K562 (cell line): ENCODE data around the gene ZNRD2. TPM values are rescaled to one million over a fixed set of nuclear protein-coding genes. Genes with fewer than 3 reads are reported as not detected.

Source experiments
- BDP1 ChIP-seq: IDR thresholded peaks from 3 replicates; pipeline ENCODE4 v1.6.1; 2011; ENCODE audit not compliant: insufficient read length, insufficient read depth
- FOXA1 ChIP-seq: fragments of 450-650 bp; IDR thresholded peaks from 2 replicates; pipeline ENCODE4 v1.6.1; 2016; ENCODE audit warnings: mild to moderate bottlenecking, borderline replicate concordance
- GABPA ChIP-seq: fragments of 200-800 bp; sonication (Bioruptor generic); conservative IDR thresholded peaks from 2 replicates; pipeline ENCODE4 v1.6.1; 2016; ENCODE audit warnings: low read depth, missing genetic modification characterization, missing compliant biosample characterization
- KLF13 ChIP-seq: fragments of 450-650 bp; IDR thresholded peaks from 2 replicates; pipeline ENCODE4 v1.6.1; 2016; ENCODE audit warnings: missing genetic modification characterization, low read depth, mild to moderate bottlenecking, missing compliant biosample characterization, moderate library complexity, borderline replicate concordance
- KLF16 ChIP-seq: IDR thresholded peaks from 2 replicates; pipeline ENCODE4 v1.6.1; 2016; ENCODE audit warnings: antibody characterized with exemption
- MTA1 ChIP-seq: fragments of 450-650 bp; IDR thresholded peaks from 2 replicates; pipeline ENCODE4 v1.6.1; 2017; ENCODE audit warnings: borderline replicate concordance
- PCBP1 ChIP-seq: fragments of 200-400 bp; formaldehyde crosslinking; IDR thresholded peaks from 2 replicates; pipeline ENCODE4 v1.6.1; 2018; ENCODE audit warnings: mild to moderate bottlenecking, low read depth, low read length; ENCODE audit not compliant: poor library complexity, severe bottlenecking
- RBM25 ChIP-seq: fragments of 200-400 bp; formaldehyde crosslinking; IDR thresholded peaks from 2 replicates; pipeline ENCODE4 v1.6.1; 2018; ENCODE audit warnings: low read length, low read depth, moderate library complexity; ENCODE audit not compliant: severe bottlenecking
- SMAD4 ChIP-seq: fragments of 250-450 bp; sonication (Bioruptor Pico); conservative IDR thresholded peaks from 2 replicates; pipeline ENCODE4 v1.8.0; 2021; ENCODE audit warnings: inconsistent platforms, mild to moderate bottlenecking, moderate library complexity
- TAF1 ChIP-seq: IDR thresholded peaks from 2 replicates; pipeline ENCODE4 v1.6.1; 2011; ENCODE audit warnings: mild to moderate bottlenecking, low read length, moderate library complexity; ENCODE audit not compliant: insufficient read depth, control insufficient read depth, severe bottlenecking; ENCODE audit errors: extremely low read depth
- TAF9B ChIP-seq: fragments of 450-650 bp; IDR thresholded peaks from 2 replicates; pipeline ENCODE4 v1.6.1; 2018; ENCODE audit warnings: mild to moderate bottlenecking; ENCODE audit not compliant: partially characterized antibody
- ZC3H8 ChIP-seq: fragments of 450-650 bp; IDR thresholded peaks from 2 replicates; pipeline ENCODE4 v1.6.1; 2017
- ZNF197 ChIP-seq: fragments of 200-800 bp; sonication (Bioruptor generic); IDR thresholded peaks from 2 replicates; pipeline ENCODE4 v1.6.1; 2016; ENCODE audit warnings: low read depth, missing genetic modification characterization, missing compliant biosample characterization
- ZNF212 ChIP-seq: fragments of 450-650 bp; formaldehyde crosslinking; IDR thresholded peaks from 2 replicates; pipeline ENCODE4 v1.4.0; 2020; ENCODE audit warnings: mild to moderate bottlenecking
- ZNF551 ChIP-seq: fragments of 250-450 bp; sonication (Bioruptor Pico); IDR thresholded peaks from 2 replicates; pipeline ENCODE4 v1.5.0; 2021; ENCODE audit warnings: mild to moderate bottlenecking, moderate library complexity
- ZNF668 ChIP-seq: fragments of 250-450 bp; sonication (Bioruptor Pico); IDR thresholded peaks from 2 replicates; pipeline ENCODE4 v1.8.0; 2022; ENCODE audit warnings: mild to moderate bottlenecking, inconsistent platforms
- polyA plus RNA-seq, 8 experiments: library from polyadenylated mRNA; depleted of rRNA in 4 of 8; stranded (reverse) in 5 of 8; unstranded in 3 of 8; fragments of >200 nt; fragmentation: Nextera tagmentation in 2 of 8; fragmentation: Illumina TruSeq in 1 of 8; extraction: Ambion mirVana in 2 of 8; extraction: Trizol in 1 of 8; gene quantifications; 2 replicates each; pipeline versions ENCODE4 v1.2.1 to v1.2.3, GENCODE V29; 2011 to 2014; ENCODE audit warnings: inconsistent platforms in 1 of 8, missing spikeins in 1 of 8
- total RNA-seq, 7 experiments: library from RNA; depleted of rRNA in 6 of 7; stranded (reverse); fragments of >200 nt in 6 of 7; fragmentation: Illumina TruSeq in 2 of 7; extraction: Trizol in 2 of 7; gene quantifications; 2 replicates each; pipeline versions ENCODE4 v1.2.1 to v1.2.3, GENCODE V29; 2011 to 2021; ENCODE audit warnings: low replicate concordance in 1 of 7
- TF ChIP-seq, protein P1 (sequence below), 2 experiments: fragments of 450-650 bp in 1 of 2; IDR thresholded peaks; 2 replicates each; pipeline ENCODE4 v1.6.1; 2011 to 2017; ENCODE audit warnings: low read depth in 2 of 2, antibody characterized with exemption in 1 of 2, borderline replicate concordance in 1 of 2, low read length in 1 of 2, mild to moderate bottlenecking in 1 of 2, mixed read lengths in 1 of 2; ENCODE audit not compliant: control insufficient read depth in 1 of 2
- TF ChIP-seq, protein P2 (sequence below), 2 experiments: IDR thresholded peaks; 2 replicates each; pipeline ENCODE4 v1.6.1; 2011; ENCODE audit warnings: borderline replicate concordance in 1 of 2, control low read depth in 1 of 2, low read depth in 1 of 2, low read length in 1 of 2, mild to moderate bottlenecking in 1 of 2, mixed read lengths in 1 of 2, moderate library complexity in 1 of 2; ENCODE audit not compliant: insufficient read depth in 1 of 2, insufficient read length in 1 of 2, poor library complexity in 1 of 2, severe bottlenecking in 1 of 2; ENCODE audit errors: extremely low read depth in 1 of 2
- TF ChIP-seq, protein P3 (sequence below): fragments of 450-650 bp; formaldehyde crosslinking; conservative IDR thresholded peaks from 2 replicates; pipeline ENCODE4 v1.4.0; 2022; ENCODE audit warnings: mild to moderate bottlenecking, missing genetic modification characterization
- TF ChIP-seq, protein P4 (sequence below): fragments of 250-450 bp; sonication (Bioruptor Pico); IDR thresholded peaks from 2 replicates; pipeline ENCODE4 v1.4.0; 2020; ENCODE audit warnings: borderline replicate concordance

The ZNRD2 gene
- total and polyA plus RNA-seq, 9 of the 15 experiments (the other 6 are each of a cell fraction or from before 2014, with no cell fraction given): 13.4 to 129 (median 60.4) TPM

DNA sequence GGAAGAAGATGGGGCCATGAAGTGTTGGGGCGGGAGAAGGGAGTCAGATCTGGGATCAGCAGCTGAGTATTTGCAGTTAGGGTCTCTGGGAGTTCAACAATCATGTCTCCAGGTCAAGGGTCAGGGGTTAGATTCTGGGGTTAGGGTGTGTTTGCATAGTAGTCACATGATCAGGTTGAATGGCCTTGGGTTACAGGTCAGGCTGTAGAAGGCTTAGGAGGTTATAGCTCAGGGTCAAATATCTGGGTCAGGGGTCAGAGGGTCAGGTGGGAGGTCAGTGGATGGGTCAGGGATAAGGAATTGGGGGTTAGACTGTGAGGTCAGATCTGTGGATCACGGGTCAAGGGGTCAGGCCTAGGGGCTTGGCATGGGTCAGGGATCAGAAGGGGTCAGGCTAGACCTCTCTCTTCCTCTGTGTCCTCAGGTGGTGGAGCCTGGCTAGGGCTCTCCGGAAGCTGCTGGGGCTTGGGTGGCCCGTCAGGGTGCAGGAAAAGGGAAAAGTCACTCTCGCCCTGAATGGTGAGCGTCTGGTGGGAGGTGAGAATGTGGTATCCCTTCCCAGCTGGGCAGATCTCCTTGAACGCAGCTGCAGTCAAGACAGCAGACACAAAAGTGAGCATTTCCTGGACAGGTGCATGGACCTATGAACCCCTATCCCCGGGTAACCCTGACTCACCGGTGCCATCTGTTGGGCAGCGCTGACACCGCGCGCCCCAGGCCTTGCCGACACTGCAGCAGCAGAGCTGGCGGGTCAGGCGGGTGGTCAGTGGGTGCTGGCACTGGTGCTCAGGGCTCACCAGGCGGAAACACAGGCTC is 18.5 kb upstream of the ZNRD2 start (continued):
- TF ChIP-seq, protein P1, sequence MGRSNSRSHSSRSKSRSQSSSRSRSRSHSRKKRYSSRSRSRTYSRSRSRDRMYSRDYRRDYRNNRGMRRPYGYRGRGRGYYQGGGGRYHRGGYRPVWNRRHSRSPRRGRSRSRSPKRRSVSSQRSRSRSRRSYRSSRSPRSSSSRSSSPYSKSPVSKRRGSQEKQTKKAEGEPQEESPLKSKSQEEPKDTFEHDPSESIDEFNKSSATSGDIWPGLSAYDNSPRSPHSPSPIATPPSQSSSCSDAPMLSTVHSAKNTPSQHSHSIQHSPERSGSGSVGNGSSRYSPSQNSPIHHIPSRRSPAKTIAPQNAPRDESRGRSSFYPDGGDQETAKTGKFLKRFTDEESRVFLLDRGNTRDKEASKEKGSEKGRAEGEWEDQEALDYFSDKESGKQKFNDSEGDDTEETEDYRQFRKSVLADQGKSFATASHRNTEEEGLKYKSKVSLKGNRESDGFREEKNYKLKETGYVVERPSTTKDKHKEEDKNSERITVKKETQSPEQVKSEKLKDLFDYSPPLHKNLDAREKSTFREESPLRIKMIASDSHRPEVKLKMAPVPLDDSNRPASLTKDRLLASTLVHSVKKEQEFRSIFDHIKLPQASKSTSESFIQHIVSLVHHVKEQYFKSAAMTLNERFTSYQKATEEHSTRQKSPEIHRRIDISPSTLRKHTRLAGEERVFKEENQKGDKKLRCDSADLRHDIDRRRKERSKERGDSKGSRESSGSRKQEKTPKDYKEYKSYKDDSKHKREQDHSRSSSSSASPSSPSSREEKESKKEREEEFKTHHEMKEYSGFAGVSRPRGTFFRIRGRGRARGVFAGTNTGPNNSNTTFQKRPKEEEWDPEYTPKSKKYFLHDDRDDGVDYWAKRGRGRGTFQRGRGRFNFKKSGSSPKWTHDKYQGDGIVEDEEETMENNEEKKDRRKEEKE (IDR thresholded peaks at IDR 0.05; ENCODE audit: borderline replicate concordance in 1 of 2, control insufficient read depth in 1 of 2, low read depth in 2 of 2, low read length in 1 of 2): no peak
- TF ChIP-seq FOXA1: no peak
- TF ChIP-seq TAF1: no peak
- TF ChIP-seq GABPA: no peak
- TF ChIP-seq ZNF551 (CRISPR knock-in tag): no peak
- TF ChIP-seq RBM25: no peak
- TF ChIP-seq TAF9B: no peak
- no peak for TF ChIP-seq PCBP1
- TF ChIP-seq ZC3H8: no peak
- no peak for TF ChIP-seq SMAD4 (CRISPR knock-in tag)
- TF ChIP-seq ZNF212 (CRISPR knock-in tag): no peak
- no peak for TF ChIP-seq ZNF668 (CRISPR knock-in tag)
- TF ChIP-seq, protein P2, sequence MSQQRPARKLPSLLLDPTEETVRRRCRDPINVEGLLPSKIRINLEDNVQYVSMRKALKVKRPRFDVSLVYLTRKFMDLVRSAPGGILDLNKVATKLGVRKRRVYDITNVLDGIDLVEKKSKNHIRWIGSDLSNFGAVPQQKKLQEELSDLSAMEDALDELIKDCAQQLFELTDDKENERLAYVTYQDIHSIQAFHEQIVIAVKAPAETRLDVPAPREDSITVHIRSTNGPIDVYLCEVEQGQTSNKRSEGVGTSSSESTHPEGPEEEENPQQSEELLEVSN (IDR thresholded peaks at IDR 0.05; ENCODE audit: borderline replicate concordance in 1 of 2, extremely low read depth in 1 of 2, insufficient read depth in 1 of 2, insufficient read length in 1 of 2, low read depth in 1 of 2, low read length in 1 of 2, poor library complexity in 1 of 2, severe bottlenecking in 1 of 2): no peak
- no peak for TF ChIP-seq KLF13 (tag)
- TF ChIP-seq, protein P3, sequence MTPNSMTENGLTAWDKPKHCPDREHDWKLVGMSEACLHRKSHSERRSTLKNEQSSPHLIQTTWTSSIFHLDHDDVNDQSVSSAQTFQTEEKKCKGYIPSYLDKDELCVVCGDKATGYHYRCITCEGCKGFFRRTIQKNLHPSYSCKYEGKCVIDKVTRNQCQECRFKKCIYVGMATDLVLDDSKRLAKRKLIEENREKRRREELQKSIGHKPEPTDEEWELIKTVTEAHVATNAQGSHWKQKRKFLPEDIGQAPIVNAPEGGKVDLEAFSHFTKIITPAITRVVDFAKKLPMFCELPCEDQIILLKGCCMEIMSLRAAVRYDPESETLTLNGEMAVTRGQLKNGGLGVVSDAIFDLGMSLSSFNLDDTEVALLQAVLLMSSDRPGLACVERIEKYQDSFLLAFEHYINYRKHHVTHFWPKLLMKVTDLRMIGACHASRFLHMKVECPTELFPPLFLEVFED (CRISPR knock-in tag): 0 out of 2 replicates have a peak, but pooled peaks have one; percentile 61
- no peak for TF ChIP-seq MTA1
- TF ChIP-seq BDP1: no peak
- TF ChIP-seq KLF16: no peak; the same call in 1 of the 2 replicates
- TF ChIP-seq, protein P4, sequence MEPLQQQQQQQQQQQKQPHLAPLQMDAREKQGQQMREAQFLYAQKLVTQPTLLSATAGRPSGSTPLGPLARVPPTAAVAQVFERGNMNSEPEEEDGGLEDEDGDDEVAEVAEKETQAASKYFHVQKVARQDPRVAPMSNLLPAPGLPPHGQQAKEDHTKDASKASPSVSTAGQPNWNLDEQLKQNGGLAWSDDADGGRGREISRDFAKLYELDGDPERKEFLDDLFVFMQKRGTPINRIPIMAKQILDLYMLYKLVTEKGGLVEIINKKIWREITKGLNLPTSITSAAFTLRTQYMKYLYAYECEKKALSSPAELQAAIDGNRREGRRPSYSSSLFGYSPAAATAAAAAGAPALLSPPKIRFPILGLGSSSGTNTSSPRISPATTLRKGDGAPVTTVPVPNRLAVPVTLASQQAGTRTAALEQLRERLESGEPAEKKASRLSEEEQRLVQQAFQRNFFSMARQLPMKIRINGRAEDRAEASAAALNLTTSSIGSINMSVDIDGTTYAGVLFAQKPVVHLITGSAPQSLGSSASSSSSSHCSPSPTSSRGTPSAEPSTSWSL (CRISPR knock-in tag): no peak
- no peak for TF ChIP-seq ZNF197 (CRISPR knock-in tag)
